Right renal pelvis (tissue), 4 donors: Measurements from ENCODE around the gene ODAD2. TPM values are rescaled to one million over a fixed set of nuclear protein-coding genes. Genes with fewer than 3 reads are reported as not detected.

ENCODE experiments used
- DNase-seq, 4 donors: peaks; one replicate each; pipeline ENCODE4 v3.0.0-alpha.2; 2013; ENCODE audit warnings: low read depth in 4 of 4, low spot score in 3 of 4, missing footprints in 1 of 4
- polyA plus RNA-seq, 4 donors: library from polyadenylated mRNA; unstranded; fragments of 120-200 nt; gene quantifications; one replicate each; pipeline ENCODE4 v1.2.1, GENCODE V29; 2013; ENCODE audit not compliant: insufficient read length in 4 of 4

Gene ODAD2
- polyA plus RNA-seq, 4 donors, result 0.91 to 1.8 (median 1.4) TPM

DNA sequence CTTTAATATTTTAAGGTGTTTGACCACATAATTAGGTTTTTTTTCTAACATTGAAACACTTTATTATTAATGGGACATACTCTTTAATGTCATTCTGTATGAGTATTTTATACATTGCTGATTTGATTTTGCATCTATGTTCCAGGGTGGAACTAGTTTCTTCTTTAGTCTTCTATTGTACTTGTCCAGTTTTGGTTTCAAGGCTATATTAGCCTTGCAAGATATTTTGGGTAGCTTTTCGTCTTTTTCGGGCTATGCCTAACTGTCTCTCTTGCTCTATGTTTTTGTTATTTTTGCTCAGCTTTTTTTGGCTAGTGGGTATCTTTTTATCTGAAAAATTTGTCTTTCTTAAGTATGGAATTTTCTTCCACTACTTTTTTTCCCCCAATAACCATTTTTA lies 214.6 kb downstream of the ODAD2 start:
- DNase-seq, result no peak

DNA sequence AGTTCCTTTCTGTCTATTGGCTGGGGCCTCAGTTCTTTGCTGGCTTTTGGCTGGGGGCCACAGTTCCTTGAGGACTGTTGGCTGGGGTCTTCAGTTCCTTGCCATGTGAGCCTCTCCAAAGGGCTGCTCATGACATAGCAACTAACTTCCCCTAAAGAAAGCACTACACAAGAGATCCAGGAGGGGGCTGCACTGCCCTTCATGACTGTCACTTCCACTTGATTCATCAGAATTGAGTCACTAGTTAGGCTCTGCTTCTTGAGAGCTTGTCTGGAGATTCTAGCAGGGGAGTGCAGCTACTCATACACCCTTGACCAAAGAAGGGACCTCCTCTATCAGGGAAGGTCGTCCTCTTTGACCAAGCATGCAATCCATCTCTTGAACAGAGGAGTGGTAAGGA lies 215.2 kb downstream of the ODAD2 start:
- no peak for DNase-seq

GRCh38 chr10:27779462-27780015 lies 219.3 kb downstream of the ODAD2 start:
- DNase-seq, result no peak

DNA sequence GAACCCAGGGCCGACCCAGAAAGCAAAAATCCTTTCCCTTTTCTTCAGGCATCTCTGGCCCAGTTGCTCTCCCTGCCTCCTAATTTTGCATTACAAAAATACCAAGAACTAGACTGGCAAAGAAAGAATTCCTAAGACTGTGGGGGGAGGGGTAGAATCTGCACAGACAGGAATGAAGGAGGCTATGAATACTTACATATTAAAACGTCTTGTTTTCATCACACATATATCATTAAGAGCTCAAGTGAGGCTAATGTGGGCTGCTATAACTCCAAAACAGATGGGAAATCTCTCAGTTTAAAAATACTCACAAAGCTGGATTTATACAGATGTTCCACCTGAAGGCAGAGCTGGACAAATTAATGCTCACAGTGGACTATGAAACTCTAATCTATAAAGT lies 224.0 kb downstream of the ODAD2 start:
- no peak for DNase-seq

- no peak for DNase-seq
Observed at GRCh38 chr10:27771231-27771630, 227.6 kb downstream of the ODAD2 start.

DNA sequence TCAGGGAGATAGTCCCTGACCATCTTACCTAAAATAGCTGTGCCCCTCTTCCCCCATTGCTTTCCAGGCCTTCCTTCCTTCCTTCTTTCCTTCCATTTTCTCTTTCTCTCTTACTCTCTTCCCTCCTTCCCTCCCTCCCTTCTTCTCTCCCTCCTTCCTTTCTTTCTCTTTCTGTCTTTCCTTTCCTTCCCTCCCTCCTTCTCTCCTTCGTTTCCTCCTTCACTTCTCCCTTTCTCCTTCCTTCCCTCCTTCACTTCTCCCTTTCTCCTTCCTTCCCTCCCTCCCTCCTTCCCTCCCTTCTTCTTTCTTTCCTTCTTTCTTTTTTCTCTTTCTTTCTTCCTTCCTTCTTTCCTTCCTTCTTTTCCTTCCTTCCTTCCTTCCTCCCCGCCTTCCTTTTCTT lies 228.7 kb downstream of the ODAD2 start:
- no peak for DNase-seq
